ENCODE results near the gene AURKA.
"Not testable (repeated sequence)": the region's sequence is repeated elsewhere in the genome, so short reads cannot be mapped to it uniquely, and the experiment has no call there.

The AURKA gene

DNA sequence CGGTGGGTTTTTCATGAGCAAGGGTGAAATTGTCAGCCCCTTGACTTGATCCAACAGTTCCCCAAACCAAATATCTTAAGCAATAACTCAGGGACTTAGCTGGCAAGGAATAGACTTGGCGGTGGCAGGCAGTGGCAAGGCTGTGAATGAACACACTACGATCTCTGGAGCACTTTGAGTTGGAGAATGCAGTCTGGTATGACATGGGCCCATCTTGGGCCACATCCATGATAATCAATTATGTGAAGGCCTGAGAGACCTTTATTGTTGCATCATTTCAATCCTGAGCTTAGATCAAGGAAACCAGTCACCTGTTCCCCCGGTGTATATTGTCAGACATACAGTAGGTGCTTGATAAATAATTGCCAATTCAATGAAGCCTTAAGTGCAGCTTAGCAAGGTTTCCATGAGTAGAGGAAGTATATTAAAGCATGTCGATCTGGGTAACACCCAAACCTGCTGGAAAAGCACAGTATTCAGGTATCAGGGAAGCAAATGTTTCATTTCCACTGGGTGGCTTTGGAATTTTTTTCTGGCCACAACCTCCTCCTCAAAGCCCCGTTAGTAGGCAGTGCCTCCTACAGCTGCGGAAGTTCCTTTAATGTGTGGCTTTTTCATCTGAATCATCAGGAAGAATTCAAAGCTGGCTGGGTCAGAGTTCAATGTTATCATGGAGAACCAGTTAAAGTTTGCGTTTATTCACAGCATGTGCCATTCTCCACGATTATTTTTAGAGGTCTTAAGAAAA lies 30.2 kb upstream of the AURKA start:
- DNase-seq (ENCODE audit: low spot score), result no peak

DNA sequence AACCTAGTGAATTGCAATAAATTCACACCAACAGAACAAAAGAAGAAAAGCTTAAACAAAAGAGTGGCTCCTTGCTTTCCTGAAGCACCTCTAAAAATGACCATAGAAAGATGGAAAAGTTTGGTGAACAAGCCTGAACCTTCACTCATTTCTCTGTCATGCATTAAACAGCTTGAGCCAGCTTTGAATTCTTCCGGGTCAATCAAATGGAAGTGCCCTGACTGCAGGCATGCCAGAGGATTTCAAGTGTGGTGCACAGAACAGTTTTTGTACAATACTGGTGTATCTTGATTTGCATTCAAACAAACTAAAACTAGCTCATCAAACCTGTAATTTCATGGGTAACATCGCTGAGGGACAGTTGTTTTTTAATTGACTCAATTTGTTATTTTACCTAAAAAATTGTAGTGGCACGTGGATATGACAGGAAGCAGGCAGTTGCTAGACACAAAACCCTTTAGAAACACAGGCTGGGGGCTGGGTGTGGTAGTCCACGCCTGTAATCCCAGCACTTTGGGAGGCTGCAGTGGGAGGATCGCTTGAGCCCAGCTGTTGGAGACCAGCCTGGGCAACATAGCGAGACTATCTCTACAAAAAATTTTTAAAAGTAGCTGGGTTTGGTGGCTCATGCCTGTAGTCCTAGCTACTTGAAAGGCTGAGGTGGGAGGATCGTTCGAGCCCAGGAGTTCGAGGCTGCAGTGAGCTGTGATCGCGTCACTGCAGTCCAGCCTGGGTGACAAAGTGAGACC lies 29.1 kb upstream of the AURKA start:
- DNase-seq (ENCODE audit: low spot score), result no peak

DNA sequence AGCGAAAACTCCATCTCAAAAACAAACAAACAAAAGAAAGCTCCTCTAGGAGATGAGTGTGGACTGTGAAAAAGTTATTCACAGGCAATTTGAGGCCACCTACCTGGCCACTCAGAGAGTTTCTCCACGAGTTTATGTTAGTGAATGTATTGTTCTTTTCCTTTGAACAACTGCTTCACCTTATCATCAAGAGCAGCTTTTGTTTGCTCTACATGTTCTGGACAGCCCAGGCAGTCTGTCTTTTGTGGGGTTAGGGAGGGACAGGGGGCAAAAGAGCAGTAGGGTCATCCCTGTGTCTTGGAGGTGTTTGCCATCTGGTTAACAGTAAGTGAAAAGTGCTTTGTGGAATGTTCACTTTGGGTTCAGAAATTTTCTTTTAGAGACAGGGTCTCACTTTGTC lies 28.0 kb upstream of the AURKA start:
- DNase-seq (ENCODE audit: low spot score), result no peak

DNA sequence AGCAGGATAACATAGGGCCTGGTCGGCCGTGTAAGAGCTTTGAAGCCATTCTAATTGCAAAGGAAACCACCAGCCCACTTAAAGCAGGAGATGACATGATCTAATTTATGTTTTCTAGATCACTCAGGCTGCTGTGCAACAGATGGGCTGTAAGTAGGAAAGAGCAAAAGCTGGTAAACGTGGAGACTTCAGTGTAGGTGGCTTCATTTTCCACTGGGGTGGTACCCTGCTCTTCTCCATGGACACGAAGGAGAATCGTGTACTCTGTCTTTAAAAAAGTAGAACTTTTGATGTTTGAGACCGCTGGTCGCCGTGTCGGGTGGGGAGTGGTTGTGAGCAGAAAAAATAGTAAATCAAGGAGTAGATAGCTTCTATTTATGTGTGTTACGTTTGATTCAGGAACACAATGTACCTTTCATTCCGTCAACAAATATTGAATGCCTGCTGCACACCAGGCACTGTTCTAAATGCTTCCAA lies 26.4 kb upstream of the AURKA start:
- DNase-seq (ENCODE audit: low spot score), result peak; percentile 36

DNA sequence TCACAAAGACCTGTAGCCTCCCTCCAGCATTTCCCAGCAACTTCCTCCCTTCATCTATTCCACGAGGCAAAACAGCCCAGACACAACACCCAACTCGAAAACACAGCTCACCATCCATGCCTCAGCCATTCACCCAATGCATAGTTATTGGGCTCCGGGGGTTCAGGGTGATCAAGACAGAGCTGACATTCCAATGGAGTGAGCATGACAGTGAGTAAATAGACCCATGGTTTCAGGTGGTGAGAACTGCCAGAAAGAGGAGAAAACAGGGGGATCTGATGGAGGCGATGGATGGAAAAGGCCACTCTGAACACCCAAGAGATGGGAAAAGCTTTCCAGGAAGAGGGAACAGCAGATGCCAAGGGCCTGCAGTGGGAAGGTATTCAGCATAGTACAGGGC lies 25.9 kb upstream of the AURKA start:
- no peak for DNase-seq (ENCODE audit: low spot score)

DNA sequence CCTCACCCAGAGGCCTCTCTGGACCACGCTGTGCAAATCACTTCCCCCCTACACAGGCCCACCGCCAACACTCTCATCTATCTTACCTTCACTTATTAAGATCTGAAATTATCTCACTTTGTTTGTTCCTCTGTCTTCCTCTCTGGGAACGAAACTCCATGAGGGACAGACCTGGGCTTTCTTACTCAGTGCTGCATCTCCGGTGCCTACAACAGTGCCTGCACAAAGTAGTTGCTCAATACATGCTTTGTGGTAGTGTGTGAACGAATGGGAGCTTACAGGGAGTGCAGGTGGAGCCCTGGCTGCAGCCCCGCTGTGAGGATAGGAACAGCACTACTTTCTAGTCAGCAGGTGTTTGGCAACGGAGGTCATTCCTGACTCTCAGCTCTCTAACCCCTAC lies 25.4 kb upstream of the AURKA start:
- no peak for DNase-seq (ENCODE audit: low spot score)

DNA sequence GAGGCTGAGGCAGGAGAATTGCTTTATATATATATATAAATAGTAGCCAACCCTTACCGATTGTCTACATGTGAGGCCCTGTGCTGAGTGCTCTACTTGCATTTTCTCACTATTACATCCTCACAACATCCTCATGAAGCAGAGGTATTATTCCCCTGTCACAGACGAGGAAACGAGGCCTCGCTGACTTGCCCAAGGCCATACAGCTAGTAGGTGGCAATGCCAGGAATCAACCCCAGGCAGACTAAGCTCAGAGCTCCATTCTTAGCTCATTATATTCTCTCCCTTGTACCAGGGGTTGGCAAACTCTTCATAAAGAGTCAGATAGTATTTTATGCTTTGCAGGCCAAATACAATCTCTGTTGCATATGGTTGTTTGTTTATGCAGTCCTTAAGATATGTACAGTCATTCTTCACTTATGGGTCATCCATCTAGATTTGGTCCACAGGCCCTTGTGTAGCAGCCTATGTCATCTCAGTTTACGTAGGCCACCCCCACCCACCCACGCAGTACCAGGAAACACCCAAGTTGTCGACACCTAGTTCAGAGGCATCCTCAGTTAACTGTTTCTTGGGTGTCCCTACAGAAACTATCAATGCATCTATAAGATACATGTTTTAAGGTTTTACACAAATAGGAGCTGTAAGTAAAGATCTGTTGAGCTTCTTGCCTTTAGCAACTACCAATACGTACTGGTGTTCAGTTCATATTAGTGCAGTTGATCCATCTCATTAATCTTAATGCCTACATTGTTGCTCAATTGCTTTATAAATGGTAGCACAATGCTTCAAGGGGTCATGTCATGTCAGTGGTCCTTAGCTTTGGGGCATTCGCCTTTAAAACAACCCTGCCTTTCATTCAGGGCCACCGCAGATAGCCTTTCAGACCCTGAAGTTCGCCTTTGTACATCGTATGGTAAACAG lies 23.1 kb upstream of the AURKA start:
- peak; percentile 50 for DNase-seq (ENCODE audit: low spot score)

DNA sequence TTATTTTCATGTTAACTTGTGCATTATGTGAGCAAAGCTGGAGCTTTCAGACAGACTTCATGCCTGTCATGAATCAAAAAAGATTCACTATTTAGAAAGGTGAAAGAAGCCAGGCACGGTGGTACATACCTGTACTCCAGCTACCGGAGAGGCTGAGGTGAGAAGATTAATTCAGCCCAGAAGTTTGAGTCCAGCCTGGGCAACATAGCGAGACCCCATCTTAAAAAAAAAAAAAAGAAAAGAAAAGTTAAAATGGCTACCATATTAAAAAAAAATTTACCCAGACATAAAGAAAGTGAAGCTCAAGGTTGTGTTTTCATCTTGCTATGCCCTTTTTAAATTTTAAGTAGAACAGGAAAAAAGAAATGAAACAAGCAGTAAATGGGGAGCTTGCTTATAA lies 20.9 kb upstream of the AURKA start:
- no peak for DNase-seq (ENCODE audit: low spot score)

DNA sequence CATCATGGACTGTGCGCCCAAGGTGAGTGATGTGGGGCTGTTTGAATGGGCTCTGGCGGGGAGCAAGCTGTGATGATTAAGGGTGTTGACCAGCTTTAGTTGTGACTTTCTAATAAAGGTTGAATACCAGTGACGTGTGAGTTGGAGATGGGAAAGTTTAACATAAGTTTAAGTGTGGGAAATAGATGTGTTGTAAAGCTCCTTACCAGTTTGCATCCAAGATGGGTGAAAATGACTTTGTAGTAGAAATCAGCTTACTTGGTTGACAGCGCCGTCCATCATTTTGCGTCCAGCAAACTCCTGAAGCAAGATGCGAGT lies 20.4 kb upstream of the AURKA start:
- DNase-seq (ENCODE audit: low spot score), result no peak

DNA sequence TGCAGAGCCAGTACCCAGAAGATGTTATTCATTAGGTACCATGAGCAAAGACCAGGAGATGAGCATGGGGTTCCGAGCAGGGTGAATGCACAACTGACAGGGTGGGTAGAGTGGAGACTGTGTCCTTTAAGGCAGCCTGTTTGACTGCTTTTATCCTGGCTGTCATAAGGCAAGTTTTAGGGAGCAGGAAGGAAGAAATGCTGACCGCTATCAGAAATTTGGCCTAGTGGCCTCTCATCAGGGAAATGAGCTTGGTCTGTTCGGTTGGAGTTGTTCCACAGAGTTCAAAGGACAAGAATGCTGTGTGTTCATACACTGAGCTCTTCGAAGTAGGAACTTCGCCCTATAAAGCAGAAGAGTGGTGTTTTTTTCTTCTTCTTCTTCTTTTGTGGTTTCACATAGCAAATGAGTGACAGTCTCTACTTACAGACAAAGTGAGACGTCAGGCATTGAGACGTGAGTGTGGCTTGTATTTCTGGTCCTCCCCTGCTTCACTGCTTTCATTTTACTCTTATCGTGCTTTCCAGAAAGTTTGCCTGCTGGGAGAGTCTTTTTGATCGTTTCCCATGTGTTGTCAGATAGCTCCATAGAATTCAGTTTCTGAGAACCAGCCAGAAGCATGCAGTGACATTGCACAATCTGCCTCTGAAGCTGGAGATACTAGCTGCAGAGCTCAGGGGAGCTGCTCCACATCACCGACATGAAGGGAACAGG lies 19.9 kb upstream of the AURKA start, which contains the start of gene CASS4:
CASS4 (plus strand) TSS at position 502 of the 714 bp plus-strand sequence; CDS start at position 701, 199 bp downstream.
- DNase-seq (ENCODE audit: low spot score), result no peak

DNA sequence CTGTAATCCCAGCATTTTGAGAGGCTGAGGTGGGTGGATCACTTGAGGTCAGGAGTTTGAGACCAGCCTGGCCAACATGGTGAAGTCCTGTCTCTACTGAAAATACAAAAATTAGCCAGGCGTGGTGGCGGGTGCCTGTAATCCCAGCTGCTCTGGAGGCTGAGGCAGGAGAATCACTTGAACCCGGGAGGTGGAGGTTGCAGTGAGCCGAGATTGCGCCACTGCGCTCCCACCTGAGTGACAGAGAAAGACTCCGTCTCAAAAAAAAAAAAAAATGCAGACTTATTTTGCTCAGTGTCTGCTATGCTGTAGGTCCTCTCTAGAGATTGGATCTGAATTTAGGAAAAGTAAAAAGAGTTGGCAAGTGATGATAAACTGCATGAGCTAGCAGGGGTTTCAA lies 19.3 kb upstream of the AURKA start:
- not testable (repeated sequence) for DNase-seq (ENCODE audit: low spot score)

DNA sequence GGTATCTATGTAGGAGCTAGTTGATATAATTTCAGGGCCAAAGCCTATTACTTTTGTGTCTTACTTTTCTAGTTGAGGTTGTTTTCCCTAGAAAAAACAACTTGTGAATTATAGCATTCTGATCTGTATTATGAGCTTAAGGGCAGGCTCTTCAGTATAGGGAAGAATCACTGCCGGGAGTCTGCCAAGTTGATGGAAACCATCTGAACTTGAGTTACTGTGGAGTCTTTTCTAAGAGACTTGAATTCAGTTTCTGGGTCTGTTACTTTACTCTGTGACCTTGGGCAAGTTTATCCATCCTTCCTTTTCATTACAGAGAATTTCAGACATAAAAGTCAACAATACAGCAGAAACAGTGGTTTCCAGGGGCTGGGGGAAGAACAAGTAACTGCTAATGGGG lies 17.9 kb upstream of the AURKA start:
- no peak for DNase-seq (ENCODE audit: low spot score)

DNA sequence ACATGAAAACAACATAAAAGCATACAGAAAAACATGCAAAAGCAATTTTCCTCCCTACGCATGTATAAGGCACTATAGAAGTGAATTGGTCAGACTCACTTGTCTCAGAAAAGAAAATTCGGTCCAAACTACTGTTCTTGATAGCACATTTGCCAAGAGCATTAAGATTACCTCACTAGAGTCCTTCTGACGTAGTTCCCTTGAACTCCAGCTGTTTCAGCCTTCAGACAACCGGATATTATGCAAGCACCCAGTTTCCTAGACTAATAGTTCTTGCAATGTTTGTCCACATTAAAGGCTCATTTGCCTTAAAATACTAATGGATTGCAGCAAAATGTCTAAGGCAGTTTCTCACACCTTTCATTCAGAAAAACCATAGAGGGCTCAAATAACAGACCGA lies 17.5 kb upstream of the AURKA start:
- no peak for DNase-seq (ENCODE audit: low spot score)

DNA sequence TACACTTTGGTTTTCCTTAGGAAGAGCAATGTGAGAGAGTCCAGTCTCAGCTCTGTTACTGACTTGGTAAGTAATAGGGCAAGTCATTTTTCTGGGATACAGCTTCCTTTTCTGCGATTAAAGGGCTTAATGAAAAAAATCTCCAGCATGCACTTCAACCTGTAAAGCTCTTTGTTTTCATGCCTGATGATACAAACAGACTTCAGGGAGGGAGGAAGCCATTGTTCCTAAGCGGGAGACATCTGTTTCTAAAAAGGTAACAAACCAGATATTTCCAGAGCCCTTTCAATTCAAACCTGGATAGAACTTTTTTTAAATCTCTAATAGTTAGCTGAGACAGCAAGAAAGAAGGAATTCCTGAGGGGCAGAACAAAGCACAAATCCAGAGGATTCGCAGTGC lies 14.9 kb upstream of the AURKA start:
- DNase-seq (ENCODE audit: low spot score), result no peak

DNA sequence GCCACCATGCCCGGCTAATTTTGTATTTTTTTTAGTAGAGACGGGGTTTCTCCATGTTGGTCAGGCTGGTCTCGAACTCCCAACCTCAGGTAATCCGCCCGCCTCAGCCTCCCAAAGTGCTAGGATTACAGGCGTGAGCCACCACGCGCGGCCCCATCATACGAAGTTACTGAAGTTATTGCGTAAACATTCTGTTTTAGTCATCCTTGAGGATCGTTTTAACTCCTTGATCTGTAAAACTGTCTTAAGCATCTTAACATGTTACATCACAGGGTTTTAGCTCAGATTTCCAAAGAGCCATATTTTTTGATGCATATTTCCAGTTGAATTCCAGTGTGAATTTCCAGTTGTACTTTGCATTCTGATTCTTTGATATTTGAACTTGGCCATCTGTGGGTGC lies 13.3 kb upstream of the AURKA start:
- not testable (repeated sequence) for DNase-seq (ENCODE audit: low spot score)

DNA sequence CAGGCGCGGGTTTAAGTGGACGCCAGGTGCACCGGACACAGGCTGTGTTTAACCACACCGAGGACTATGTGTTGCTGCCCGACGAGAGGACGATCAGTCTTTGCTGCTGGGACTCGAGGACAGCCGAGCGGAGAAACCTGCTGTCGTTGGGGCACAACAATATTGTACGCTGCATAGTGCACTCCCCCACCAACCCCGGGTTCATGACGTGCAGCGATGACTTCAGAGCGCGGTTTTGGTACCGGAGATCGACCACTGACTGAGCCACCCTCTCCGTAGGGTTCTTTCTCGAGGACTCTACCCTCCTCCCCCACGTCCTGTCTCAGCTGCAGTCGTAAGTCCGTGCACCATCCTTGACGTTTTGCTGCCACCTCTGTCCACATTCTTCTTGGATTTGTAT lies 11.4 kb upstream of the AURKA start:
- no peak for DNase-seq (ENCODE audit: low spot score)

DNA sequence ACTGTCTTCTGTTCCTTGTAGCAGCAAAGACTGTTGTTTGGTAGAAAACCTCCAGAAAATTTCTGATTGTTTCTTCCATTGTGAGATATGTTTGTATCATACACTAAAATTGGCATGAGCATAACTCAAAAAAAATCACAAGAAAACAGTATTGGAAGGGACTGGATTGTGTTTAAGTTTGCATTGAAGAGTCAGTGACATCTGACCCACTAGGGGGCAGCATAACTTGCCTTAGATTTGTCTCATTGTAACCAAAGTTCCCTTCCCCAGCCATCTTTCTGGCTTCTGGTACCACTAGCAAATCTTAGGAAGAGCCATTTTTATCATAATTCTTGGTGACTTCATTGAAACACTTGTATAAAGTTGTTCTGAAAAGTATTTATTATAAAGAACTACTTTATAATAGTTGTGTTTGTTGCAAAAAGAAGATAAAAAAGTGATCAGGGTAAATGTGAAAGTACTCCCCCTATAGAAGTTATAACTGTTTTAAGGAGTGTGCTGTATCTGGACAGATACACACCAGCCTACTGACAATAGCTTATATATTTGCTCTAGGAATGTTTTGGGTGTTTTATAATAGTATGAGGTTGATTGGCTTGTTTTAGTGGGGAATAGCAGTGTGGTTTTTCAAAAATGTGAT lies 8.1 kb upstream of the AURKA start:
- DNase-seq (ENCODE audit: low spot score), result peak; percentile 71

DNA sequence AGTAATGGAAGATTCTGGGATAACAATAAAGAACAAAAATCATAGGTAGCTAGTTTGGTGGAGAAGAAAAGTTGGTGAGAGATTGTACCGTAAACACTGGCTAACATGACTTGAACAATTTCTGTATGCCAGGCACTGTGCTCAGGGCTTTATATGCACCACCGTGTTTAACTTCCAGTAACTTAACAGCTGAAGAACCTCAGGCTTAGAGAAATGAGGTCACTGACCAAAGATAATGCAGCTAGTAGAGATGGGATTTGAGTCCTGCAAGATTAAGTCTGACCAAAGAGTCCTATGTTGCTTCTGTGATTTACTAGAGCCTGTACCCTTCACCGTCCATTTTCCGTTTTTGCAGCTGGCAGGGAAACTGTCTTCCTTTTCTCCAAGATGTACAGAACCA lies 3.2 kb upstream of the AURKA start:
- DNase-seq (ENCODE audit: low spot score), result no peak

DNA sequence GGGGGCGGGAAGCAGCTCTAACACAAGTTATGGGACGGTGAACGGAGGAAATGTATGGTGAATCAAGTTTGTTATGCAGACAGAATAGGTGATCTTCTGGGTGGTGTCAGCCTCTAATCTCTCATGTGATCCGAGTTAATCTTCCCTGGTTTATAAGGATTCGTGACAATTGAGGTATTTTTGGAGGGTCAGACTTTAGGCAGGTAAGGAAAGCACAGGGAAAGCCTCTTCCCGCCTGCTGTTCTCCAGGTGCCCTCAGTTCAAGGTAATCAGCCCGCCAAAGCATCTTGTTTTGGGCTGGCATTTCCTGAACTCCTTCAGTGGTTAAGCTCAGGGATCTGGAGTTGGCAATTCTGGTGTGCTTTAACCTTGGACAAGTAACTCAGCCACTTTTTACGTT lies 1.6 kb upstream of the AURKA start:
- no peak for DNase-seq (ENCODE audit: low spot score)

DNA sequence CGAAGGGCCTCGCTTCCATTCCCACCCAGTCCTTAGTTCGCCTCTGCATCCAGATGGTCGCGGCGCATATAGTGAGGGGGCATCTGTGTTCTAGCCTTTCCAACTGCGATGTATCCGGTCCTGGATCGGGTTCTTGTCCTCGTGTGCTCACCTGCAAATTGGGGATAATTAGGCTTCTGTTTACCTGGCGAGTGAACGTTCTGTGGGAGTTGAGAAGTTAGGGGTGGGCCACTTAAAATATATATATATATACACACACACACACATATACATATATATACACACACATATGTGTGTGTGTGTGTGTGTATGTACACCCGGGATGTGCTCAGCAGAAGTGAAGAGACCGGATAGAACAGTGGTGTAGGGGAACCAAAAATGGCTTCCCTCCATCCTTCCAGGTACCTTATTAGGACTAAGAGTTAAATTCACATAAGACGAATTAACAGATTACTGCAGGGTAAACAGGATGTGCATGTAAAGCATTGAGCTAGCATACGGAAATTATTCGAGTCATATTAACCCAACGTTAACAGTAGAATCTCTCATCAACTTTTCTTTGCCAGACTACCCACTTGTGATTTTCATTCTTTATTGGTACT lies 967 bp upstream of the AURKA start:
- peak; percentile 32 for DNase-seq (ENCODE audit: low spot score)

DNA sequence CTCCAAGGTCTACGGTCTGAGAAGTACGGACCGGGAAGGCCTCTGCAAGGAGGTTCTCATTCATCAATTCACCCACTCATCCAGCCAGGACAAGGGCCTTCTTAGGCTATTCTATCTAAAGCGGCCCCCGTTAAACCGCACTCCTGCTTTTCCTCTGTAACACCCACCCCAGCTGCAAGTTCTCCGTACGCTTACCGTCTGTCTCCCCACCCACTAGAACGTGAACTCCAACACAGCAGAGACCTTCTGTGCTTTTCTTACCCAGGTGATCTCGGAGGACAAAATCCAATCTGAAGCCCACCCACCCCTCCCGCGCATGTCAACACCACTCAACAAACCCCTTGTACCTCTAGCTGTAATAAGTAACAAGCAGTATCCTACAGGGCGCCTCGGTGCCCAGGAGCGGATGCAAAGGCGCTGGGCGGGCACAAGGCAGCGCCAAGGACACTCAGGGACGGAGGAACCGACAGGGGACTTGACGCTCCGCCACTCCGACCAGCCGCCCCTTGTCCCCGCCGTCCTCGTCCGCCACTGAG lies 351 bp downstream of the AURKA start:
- DNase-seq (ENCODE audit: low spot score), result no peak
